NCI-H82 treated with DMSO at 0.1 percent for 48 hours (cell line): ENCODE measurements around the gene CFAP57.
"Not testable (repeated sequence)": the region's sequence is repeated elsewhere in the genome, so short reads cannot be mapped to it uniquely, and the experiment has no call there.

Experiments
- DNase-seq: peaks from one replicate; lab custom pipeline; 2025; ENCODE audit not compliant: unreplicated experiment; lab: John Stamatoyannopoulos, UW

The CFAP57 gene

GRCh38 chr1:43171876-43172526 lies at the start of gene CFAP57, which contains the start of gene EBNA1BP2:
TSS of gene CFAP57 (plus strand) at chr1:43172330. CDS start at chr1:43172754, 424 bp downstream.
TSS of gene EBNA1BP2 (minus strand) at chr1:43172290. CDS start at chr1:43172118, 172 bp downstream.
- DNase-seq, result peak; percentile 84

DNA sequence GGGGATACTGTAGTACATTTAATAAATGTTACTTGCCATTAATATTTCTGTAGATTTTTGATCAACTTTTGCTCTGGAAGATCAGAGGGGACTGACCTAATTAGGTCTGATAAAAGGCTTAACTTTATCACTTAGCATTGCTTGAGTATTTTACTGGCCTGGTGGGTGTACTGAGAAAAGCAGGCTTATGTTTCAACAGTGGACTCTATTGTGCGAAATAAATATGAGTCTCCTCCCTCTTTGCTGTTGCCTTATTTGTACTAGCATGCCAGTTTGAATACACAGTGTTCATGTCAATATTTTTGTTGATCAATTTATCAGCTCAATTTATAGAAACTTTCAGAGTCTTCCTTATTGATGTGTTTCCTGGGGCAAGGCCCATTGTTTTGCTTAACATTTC lies 49.1 kb upstream of the CFAP57 start:
- DNase-seq, result no peak

GRCh38 chr1:43128816-43129215 lies 43.3 kb upstream of the CFAP57 start:
- DNase-seq, result no peak

- DNase-seq, result no peak
Measured at GRCh38 chr1:43129426-43129825, 42.7 kb upstream of the CFAP57 start.

DNA sequence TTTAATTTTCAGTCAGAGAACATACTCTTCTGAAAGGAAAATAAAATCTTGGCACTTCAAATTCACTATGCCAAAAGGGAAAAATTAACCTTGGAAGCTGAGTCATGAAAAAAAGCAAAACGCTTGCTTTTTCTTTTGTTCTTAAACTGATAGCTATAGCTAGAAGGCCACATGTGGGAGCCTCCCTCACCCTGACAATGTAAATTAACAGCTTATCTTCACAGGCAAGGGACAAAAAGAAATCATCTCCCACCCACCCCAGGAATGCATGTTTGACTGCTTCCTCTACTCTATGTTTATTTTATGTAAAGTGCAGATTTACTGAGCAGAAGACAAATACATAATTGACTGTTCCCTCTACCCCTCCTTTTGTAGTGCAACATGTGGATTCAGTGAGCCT lies 38.1 kb upstream of the CFAP57 start:
- DNase-seq, result no peak

GRCh38 chr1:43134640-43135039 lies 37.5 kb upstream of the CFAP57 start:
- no peak for DNase-seq

- no peak for DNase-seq
Measured at GRCh38 chr1:43135857-43136781, 36.0 kb upstream of the CFAP57 start.

DNA sequence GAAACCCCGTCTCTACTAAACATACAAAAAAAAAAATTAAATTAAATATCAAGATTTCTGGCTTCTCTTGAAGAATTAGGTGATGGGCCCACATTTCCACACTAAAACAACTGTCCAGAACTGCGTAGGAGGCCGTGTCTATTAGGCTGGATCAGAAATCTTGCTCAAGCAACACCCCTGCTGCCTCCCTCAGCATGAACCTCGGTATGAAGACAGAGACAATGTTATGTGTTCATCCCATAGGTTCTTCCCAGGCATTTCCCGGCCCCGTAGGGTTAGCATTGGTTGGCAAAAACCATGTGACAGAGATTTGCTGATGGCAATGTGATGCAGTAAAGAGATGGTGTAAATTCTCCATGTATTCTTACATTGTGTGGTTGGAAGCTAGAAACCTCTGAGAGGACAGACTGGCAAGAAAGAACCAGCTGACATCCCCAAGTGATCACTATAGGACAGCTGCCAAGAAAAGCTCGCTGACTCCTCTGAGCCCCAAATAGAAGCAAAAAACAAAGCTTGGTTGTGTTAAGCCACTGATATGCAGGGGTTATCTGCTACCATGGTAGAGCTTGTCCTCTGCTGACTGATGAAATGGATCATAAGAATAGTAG lies 34.6 kb upstream of the CFAP57 start:
- DNase-seq, result no peak

DNA sequence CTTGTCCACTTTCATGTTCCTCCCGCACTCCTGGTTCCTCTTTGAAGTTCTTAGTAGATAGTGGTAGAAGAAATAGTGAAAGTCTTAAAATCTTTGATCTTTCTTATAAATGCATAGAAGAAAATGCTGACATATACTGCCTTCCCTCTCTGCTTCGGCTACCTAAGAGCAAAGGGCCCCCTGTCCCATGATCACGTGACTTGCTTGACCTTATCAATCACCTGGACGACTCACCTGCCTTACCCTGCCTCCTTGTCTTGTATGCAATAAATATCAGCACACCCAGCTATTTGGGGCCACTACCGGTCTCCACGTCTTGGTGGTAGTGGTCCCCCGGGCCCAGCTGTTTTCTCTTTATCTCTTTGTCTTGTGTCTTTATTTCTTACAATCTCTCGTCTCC lies 32.8 kb upstream of the CFAP57 start:
- DNase-seq, result not testable (repeated sequence)

- no peak for DNase-seq
Measured at GRCh38 chr1:43140010-43140409, 32.1 kb upstream of the CFAP57 start.

DNA sequence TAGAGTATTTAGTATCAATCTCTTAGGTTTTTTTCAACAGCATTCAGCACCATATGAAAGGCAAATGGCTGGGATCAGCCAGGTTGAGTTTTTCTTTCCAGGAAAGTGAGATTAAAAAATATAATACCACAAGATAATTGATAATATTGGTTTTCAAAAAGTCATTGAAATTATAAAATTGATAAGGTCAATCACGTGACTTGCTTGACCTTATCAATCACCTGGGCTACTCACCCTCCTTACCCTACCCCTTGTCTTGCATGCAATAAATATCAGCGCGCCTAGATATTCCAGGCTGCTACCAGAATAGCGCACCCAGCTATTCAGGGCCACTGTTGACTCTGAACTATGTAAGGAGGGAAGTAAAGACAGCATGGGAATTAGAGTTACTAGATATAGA lies 31.5 kb upstream of the CFAP57 start:
- DNase-seq, result no peak

DNA sequence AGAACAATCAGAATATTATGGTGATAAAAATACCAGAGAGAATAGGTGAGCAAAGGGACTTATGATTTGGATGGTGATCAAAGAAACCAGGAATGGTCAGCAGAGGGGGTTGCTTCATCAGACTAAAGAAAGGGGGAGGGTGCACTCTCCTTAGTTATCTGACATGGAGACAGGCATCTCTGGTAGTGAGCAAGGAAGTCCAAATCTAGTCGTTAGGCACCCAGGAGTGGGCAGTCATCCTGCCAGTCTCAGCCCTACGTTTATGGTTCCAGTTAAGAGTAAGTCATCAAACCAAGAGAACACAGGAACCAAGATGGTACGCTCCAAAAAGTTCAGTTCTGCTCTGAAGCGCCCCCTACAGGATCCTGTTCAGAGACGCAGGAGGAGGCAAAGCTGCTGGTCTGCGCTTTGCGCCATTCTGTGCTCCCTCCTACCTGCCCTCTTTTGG lies 28.7 kb upstream of the CFAP57 start:
- DNase-seq, result no peak

DNA sequence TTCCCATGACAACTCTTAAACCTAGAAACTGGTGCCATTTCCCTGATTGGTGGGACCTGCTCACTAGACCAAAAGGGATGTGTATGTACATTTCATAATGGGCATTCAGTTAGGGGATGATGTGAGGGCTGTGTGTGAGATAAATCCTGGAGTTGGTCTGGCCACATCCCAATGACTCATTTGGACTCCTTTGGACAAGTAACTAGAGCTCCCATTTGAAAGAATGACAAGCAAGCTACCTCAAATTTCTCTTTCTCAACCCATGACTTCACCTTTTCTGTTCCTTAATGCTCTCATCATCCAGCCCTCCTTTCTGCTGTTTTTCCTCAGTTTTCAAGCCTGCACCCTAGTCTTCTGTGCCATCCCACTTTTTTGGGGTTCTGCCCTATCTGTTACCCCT lies 27.9 kb upstream of the CFAP57 start:
- DNase-seq, result no peak

DNA sequence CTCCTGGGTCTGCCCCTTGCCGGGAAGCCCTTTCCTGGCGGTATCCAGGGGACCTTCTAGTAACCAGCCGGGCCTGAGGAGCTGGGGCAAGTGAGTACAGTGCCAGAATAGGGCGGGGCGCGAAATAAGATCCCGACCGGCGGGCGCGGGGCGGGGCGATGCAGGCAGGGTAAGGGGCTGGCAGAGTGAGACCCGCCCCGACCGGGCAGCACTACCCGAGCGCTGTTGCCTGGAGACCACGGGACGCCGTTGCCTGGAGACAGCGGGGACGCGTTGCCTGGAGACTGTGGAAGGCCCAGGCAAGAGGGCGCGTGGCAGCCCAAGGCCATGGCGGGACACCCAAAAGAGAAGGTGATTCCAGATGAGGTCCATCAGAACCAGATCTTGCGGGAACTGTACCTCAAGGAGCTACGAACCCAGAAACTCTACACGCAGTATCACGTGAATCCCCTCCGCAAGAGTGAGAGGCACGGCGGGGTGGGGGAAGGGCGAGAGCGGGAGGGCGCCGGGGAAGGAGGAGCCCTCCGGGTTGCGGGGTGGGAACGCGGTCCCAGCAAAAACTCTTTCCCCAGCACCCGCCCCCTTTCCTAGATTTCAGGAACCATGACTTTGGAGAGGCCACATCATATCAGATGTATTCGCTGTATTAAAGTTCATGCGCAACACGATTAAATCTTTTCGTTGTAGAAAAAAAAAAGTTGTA lies 24.4 kb upstream of the CFAP57 start:
- peak; percentile 74 for DNase-seq

GRCh38 chr1:43149889-43150288 lies 22.2 kb upstream of the CFAP57 start:
- DNase-seq, result no peak

DNA sequence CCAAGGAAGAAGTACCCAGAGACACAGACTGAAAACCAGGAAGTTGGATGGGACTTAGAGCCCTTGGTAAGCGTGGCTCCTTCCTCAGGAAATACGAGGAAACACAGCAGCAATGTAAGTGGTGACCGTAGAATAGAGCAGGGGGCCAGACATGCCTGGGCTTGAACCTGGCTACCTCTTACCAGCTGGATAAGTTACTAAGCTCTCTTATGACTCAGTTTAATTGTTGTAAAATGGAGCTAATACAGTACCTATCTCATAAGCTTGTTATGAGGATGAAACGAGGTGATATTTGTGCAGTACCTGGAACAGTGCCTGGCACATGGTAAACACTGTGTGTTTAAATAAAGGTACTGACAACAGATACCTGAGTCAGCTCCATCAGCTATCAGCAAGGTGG lies 19.3 kb upstream of the CFAP57 start:
- no peak for DNase-seq

- no peak for DNase-seq
Measured at GRCh38 chr1:43153443-43153842, 18.7 kb upstream of the CFAP57 start.

DNA sequence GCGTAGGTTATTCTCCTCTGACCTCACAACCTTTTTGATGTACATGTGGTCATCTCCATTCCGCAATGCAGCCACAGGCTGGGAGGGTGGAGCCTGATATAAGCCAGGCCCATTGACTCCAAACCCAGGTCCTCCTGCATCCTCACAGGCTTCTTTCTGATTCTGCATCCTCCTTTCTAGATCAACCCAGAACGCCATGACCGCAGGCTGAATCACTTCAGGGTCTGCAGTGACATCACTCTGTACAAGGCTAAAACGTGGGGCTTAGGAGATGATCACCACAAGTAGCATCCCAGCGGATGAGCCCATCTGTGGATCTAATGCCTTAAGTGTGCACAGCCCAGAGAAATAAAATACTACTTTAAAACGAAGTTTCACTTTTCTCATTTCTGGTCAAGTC lies 16.1 kb upstream of the CFAP57 start:
- no peak for DNase-seq

GRCh38 chr1:43165162-43165561 lies 7.0 kb upstream of the CFAP57 start:
- no peak for DNase-seq

DNA sequence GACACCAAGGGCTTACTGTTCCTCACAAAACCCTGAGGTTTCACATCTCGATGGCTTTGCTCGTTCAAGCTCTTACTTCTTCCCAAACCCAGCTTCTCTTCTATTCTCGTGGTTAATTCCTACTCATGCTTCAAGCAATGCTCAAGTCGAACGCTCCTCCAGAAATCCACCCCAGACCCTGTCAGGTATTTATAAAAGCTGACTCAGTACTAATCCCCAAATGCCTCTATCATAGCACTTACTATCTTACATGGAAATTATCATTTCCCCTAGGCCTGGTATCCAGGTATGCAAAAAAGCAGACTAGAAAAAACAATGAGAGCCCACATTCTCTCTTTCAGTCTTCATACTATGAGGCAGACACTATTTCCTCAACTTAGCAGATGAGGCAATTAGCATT lies 6.4 kb upstream of the CFAP57 start:
- no peak for DNase-seq

DNA sequence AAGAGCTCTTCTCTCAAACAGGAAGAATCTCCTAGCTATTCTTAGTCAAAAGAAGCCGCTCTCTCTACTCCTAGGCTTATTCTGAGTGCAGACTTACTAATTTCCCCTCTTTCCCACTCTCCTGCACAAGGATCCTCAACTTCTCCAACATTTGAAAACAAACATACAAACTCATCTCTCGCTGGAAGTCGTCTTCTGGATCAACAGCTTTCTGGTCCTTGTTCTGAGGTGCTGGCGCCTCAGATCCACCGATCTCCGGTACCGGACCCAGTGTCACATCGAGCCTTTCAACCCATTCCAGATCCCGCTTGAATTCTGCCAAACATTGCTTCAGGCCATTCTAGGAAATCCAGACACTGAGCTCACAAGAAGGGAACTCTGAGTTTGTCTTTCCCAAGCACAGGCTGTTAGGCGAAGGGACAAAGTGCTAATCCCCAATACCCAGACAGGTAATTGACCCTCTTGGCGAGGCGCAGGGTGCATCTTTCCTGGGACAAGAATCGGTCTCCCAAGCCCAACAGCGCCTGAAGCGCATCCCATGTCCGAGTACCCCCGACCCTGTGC lies 736 bp upstream of the CFAP57 start:
- DNase-seq, result no peak
